Measurements from ENCODE around the gene ZBED4.

ZBED4 gene

DNA sequence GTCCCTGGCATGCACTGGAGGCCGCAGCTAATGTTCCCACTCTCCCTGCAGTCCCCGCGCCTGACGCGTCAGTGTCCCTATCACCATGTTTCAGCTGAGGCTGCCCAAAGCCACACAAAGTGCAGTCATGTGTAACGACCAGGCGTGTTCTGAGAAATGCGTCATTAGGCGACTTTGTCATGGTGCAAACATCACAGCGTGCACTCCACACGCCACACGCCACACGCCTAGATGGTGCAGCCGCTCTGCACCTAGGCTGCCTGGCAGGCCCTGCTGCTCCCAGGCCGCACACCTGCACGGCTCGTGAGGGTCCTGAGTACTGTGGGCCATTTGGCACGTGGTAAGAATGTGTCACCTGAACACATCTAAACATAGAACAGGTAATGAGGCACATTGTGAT is 67.2 kb downstream of the ZBED4 start:
- no peak for DNase-seq (ENCODE audit: low spot score)

DNA sequence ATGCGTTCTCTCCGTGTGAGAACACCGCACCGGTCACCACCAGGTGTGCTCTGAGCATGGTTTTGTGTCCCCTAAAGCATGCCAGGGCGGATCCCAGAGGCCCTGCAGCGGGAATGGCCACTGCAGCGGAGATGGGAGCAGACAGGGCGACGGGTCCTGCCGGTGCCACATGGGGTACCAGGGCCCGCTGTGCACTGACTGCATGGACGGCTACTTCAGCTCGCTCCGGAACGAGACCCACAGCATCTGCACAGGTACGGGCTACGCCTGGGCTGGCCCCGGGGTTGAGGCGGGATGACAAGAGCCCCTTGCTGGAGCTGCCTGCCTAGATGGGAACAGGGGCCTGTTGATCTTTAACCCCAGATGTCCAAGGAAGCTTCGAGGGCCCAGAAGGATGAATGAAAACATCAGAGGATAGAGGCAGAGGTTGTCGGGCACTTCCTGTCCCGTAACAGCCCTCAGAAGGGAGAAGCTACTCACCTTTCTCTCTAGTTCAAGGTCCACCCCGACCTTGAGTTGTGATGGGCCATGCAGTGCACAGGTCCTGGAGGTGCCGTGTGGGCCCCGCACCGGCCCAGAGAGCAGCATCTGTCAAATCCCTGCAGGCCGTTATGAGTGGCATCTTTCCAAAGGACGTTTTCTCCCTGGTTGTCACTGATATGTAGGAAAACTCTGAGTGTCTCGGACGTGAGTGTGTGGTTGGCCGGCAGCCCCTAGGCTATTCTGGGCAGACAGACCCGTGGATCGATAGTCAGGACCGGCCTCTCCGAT is 68.0 kb downstream of the ZBED4 start:
- no peak for DNase-seq (ENCODE audit: low spot score)

DNA sequence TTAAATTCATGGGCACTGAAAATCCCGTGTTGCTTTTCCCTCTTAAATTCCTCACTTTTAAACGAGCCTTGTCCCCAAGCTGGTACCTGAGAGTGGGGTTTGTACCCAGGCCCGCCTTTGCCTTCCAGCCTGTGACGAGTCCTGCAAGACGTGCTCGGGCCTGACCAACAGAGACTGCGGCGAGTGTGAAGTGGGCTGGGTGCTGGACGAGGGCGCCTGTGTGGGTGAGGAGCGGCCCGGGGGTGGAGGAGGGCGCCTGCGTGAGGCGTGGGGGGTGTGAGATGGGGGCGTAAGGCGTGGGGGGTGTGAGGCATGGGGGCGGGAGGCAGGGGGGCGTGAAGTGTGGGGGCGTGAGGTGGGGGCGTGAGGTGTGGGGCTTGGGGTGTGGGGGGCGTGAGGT is 68.8 kb downstream of the ZBED4 start:
- DNase-seq (ENCODE audit: low spot score): no peak

DNA sequence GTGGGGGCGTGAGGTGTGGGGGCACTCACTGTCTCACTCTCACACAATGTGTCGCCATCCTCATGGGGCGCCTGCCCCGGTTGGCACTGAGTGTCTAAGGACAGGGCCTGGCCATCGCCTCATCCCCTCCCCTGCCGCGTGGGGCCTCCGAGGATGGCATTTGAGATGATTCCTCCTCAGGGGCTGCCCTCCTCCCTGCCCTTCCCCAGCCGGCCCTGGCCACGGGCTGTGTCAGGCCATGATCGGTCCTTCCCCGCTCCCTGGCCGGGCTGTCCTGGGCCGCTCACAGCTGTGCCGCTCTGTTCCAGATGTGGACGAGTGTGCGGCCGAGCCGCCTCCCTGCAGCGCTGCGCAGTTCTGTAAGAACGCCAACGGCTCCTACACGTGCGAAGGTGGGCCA is 69.3 kb downstream of the ZBED4 start:
- no peak for DNase-seq (ENCODE audit: low spot score)

DNA sequence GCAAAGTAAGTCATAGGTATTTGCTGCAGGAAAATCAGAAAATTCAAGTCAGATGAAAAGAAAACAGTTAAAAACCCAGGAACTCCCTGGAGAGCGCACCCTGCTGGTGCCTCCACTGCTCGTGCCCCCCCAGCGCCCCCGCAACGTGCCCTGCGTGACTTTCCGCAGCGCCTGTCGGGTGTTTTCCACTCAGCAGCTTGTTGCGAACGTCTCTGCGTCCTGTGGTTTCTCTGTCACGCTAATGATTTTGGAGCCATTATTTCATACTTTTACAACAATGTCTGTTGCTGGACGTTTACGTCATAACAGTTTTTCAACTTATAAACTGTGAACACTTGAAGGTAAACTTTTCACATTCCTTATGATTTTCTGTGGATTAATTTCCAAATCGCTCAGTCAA is 69.8 kb downstream of the ZBED4 start:
- no peak for DNase-seq (ENCODE audit: low spot score)

DNA sequence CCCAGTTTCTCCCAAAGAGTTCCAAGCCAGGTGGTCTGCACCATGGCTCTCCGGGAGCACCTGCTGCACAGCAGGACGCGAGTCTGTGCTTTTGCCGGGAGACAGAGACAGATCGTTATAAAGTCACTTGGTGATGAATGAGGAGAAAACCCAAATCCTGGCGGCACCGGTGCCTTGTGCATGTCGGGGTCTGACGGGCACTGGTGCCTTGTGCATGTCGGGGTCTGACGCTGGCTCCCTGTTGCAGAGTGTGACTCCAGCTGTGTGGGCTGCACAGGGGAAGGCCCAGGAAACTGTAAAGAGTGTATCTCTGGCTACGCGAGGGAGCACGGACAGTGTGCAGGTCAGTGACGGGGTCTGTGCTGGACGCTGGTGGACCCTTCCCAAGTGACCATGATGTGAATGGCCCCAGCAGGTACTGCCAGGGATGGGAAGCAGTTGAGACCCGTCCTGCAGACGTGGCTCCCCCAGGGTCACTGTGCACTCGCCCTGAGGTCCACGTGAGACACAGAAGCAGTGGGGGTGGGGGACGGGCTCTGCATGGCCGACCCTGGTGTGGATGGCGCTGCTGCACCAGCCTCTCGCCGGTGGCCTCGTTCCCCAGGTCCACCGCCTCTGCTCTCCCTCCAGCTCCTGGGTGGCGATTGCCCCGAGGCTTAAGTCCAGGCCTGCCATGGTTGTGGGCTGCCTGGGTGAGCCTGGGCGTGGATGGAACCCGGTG is 70.6 kb downstream of the ZBED4 start:
- DNase-seq (ENCODE audit: low spot score): no peak

DNA sequence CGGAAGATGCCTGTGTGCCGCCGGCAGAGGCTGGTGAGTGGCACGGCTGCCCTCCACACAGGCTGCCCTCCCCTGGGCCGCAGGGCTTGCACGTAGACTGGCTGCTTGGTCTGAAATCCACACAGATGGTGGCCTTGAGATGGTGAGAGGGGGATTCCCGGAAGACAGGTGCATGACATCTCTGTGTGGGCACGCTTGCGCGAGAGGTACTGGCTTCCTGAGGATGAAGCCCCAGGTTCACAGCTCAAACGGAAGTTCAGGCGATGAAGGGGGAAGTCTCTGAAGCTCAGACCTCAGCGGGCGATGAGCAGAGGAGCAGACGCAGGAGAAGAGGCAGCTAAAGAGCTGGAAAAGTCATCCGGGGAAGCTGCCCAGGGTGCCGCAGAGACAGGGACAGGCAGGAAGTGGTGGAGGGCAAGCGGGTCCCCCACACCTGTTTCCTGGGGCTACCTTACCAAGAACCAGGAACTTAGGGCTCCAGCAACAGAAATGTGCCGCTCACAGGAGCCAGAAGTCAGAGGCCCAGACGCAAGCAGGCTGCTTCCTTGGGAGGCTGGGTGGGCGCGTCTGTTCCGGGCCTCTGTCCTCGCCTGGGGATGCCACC is 72.0 kb downstream of the ZBED4 start:
- no peak for DNase-seq (ENCODE audit: low spot score)

DNA sequence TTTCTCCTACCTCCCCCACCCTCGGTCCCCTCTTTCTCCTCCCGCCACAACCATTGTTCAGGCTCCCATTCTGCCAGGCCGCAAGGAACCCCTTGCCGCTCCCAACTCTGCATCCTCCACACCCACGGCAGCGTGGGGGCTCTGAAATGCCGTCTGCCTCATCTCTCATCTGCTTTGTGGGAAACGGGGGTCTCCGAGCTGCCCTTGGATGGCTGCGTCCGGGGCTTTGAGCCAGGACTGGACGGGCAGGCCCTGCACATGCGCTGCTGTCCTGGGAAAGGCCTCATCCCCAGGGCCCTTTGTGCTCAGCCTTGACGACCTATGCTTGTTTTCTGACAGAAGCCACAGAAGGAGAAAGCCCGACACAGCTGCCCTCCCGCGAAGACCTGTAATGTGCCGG is 73.3 kb downstream of the ZBED4 start:
- DNase-seq (ENCODE audit: low spot score): no peak

DNA sequence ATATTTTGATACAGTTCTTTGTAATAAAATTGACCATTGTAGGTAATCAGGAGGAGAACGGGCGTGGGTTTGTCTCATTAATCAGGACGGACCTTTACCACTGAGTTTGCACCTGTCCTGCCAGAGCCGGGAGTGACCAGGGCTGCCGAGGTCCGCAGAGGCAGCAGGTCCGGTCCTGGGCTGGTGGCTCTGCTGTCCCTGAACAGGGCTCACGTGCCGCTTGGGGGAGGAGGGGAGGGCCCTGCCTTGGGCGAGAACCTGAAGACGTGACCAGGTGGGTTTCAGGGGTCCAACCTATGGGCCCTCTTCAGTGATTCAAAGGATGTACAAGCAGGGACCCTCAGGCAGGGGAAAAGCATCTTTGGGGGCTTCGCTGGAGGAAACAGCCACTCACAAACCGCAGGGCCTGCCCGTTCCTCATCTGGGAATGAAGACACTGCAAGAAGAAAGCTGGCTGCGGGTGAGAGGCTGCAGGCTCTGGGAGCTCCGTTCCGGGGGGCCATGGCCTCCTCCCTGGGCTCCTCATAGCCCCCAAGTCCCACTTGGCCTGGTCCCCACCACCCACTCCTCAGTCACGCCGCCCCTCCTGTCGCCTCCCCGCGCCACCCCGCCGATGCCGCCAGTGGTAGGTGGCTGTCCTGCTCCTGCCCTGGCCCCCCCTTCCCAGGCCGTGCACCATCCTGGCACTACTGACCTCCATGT is 74.0 kb downstream of the ZBED4 start:
- DNase-seq (ENCODE audit: low spot score): no peak

DNA sequence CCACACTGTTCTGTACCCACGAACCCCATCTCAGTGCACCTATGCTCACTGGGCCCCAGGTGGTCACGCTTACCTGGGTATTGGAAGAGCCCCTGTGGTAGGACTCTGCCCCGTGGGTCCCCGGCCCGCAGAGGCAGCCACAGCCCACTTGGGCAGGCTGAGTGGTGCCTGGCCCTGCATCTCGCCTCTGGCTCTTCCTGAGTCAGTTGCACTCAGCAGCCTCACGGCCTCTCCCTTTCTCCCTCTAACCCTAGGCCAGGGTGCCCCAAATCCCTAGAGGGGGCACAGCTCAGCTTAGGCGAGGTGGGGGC is 74.5 kb downstream of the ZBED4 start:
- DNase-seq (ENCODE audit: low spot score): no peak

DNA sequence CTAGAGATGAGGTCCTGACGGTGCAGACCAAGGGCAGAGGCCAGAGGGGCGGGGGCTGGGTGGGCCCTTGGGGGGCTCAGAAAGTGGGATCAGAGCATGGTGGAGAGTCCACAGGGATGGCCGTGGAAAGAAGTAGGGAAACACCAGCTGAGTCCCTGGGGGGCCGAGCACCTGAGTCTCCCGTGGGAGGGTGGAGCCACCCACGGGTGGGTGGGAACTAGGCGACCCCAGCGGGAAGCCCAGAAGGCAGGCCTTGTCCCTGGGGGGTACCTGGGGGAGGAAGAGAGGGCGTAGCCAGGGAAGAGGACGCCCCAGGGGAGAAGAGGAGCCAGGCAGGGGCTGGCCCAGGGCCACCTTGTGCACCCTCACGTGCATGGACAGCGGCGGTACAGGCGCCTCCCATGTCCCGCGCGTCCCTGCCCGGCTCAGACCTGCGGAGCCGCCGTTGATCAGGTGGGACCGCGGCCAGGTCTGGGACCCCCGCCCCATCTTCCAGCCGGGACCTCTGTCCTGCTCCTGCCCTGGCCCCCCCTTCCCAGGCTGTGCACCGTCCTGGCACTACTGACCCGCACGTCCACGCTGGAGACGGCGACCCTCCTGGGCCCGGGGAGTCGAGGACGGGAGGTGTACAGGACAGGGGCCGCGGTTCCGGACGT is 75.0 kb downstream of the ZBED4 start:
- DNase-seq (ENCODE audit: low spot score): no peak

DNA sequence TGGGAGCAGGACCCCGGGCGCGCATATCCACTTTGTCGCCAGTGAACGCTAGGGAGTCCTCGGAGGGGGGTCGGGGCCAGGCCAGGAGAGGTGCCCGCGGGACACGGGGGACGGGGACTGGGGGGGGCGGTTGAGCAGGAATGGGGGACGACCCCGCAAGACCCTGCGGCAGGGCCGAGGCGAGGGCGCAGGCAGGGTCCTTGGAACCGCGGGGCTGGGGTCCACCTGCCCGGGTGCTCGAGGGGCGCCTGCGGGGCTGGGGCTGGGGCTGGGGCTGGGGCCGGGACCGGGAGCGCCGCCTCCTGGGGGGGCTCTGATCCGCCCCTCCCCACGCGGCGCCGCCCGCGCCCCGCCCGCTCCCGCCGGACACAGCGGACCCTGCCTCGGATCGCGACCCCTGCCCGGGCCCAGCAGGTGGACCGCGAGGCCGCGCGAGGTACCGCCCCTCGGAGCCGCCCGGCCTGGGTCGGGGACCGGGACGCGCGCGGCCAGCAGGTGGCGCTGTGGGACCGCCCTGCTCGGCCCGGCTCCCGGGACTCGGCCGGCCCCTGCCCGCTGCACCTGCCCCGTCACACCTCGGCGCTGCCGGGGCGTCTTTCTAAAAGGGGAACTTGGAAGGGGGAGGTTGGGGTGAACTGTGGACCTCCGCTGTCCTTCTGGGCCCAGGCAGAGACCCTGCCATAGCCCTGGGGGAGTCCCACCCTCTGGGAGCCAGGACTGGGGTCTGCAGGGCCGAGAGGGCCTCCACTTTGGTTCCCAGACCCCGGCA is 75.8 kb downstream of the ZBED4 start:
- DNase-seq (ENCODE audit: low spot score): no peak

DNA sequence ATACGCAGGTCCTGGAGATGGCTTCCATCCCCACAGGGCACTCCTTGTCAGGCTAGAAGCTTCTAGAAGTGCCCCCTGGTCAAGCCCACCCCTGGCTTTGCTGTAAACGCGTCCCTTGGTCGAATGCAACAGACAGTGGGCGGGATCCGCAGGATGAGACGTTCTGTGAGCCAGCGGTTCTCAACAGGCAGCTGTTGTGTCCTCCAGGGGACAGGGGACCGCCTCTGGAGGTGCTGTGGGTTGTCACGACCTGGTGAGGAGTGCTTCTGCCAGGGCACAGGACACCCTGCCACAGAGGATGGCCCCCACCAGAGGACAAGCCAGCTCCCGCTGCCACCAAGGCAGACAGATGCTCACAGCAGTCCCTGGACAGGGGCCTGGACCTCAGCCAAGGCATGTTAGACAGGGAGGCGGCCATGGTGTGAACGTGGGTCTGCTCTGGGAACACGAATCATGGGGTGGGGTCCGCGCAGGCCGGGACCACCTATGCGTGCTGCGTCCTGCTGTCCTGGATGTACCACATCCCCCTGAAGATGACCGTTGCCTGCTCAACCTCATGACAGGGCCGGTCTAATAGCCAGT is 76.4 kb downstream of the ZBED4 start:
- no peak for DNase-seq (ENCODE audit: low spot score)

DNA sequence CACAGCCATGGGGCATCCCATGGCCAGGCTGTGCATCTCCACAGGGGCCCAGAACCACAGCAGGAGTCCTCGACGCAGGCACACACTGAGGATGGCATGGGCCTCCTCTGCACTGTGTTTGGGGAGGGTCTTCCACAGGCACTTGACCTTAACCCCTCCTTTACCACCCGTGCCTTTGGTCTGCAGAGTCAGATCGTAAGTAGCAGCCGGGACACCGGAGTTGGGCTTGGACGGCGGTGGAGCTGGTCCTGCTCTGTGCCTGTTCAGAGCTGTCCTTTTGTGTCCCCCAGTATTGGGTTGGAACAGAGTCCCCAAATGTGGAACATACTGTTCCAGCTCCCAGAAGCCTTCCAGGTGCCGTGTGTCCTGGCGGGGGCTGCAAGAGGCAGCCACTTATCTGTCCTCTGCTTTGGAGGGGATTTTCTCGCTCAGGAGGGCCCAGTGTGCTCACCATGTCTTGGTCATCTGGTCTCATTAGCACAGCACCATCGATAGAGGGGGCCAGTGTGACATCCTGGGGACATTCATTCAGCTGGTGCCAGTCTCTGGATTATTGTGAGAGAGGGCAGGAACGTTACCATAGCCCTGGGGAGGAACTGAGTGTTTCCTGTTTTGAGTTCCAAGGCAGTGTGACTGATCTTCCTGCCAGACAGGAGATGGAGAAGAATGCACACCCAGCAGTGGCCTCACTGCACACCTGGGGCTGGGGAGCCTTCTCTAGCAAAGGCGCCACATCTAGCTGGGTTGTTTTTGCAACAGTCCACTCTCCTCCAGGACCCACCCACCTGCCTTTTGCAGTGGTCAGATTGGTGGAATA is 77.2 kb downstream of the ZBED4 start:
- peak; percentile 45 for DNase-seq (ENCODE audit: low spot score)

DNA sequence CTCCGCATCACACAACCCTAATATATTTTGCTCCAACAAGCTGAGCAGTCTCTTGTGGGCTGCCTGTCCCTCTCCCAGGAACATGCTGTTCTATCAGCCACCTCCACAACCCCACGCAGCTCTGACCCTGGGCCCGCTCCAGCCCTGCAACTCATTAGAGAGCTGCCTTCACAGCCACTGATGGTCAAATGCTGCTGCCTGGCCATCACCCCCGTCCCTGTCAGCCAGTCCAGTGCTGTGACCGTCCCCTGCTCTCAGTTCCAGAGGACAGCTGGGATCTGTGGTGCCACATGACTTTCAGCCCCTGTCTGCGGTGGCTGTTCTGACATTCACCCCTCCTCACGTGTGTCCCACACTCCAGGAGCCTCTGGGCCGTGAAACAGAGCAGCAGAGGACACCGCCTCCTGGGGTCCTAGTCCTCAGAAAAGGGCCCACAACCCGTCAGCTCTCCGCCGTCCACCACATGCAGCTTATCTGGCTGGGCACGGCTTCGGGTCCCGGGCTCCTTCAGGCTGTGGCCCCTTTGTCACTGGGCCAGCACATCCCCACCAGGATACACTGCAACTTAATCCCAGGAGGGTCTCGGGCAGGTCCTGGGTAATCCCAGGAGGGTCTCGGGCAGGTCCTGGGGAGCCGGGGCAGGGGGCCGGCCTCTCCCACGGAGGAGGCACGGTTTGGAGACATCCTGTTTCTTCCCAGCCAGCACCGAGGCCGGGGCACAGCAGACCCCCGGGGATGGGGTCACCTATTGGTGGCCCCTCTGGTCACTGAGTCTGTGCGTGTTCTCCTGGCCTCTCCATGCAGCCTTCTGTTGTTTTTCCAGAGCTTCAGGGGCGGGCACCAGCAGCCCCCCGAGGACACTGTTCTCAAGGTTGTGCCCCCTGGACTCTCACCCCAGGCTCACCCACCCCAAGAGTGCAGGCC is 79.9 kb downstream of the ZBED4 start:
- DNase-seq (ENCODE audit: low spot score): no peak

DNA sequence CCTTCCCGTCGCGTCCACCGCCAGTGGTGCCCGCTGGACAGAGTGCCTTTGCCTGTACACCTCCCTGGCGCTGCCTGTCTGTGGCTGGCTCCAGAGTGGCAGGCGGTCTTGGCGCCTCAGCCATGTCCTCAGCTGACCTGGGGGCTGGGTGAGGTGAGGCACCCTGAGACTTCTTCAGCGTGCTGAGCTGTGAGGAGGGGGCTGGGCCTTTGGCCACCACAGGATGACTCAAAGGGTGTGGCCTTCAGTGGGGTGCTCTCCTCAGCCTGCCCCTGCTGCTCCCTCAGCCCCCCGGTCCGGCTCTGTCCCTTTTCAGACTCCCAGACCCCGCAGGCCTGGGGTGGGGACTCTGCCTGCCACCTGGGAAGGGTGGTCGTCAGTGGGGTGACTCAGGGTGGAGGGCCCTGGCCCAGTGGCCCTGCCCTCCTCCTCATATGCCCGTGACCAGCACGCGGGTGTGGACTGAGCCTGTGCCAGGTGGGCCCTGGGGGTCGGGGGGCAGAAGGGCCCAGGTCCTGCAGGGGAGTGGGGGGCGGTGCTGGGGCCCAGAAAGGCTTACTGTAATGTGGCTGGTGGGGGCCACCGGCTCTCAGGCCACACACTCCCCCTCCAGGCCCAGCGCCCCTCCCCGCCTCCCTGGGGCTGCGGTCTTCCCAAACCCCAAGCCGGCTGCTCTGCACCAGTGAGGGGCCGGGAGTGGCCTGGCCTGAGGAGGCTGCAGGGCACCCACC is 80.7 kb downstream of the ZBED4 start:
- no peak for DNase-seq (ENCODE audit: low spot score)

DNA sequence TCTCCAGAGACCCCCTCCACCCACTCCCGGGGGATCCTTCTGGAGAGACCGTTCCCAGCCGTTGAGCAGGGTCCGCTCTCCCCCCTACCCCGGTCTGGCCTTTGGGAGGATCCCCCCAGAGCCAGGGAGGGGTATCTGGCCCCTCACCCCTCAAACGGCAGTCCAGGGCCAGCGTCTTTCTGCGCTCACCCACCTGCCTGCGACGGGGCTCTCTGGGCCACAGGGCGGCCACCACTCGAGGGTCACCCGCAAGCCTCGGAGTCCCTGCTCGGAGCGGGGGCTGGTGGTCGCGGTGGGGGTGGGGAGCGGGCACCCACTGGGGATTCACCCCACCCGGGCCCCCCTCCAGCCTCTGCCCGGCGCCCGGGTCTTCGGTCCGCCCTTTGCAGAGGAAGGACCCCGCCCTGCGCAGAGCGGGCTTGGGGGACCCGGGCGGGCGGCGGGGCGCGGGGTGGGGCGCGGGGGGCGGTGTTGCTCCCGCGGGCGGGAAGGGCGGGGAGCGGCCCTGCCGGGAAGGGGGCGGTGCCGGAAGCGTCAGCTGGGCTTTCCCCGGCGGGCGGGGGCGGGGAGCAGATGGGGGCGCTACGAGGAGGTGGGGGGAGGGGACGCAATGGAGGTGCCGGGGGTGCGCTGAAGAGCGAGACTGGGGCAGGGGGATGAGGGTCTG is 81.4 kb downstream of the ZBED4 start:
- peak; percentile 29 for DNase-seq (ENCODE audit: low spot score)

DNA sequence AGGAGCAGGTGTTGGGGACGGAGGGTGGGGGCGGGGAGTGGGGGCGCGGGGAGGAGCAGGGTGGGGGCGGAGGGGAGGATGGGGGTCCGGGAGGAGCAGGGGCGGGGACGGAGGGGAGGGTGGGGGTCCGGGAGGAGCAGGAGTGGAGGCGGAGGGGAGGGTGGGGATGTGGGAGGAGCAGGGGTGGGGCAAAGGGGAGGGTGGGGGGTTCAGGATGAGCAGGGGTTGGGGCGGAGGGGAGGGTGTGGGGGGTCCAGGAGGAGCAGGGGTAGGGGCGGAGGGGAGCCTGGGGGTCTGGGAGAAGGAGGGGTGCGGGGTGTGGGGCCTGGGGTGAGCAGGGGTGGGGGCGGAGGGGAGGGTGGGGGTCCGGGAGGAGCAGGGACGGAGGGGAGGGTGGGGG is 81.9 kb downstream of the ZBED4 start:
- DNase-seq (ENCODE audit: low spot score): no peak

Data from RKO (cell line).